Duodenal mucosa (tissue), 2 donors: Measurements from ENCODE around the gene SMC4.

Source experiments
- H3K27ac ChIP-seq: one replicate; pipeline ENCODE4 v1.7.0; 2013; ENCODE audit warnings: low read depth, low read length
- H3K27me3 ChIP-seq, 2 donors: one replicate each; pipeline ENCODE4 v1.7.0; 2013; ENCODE audit warnings: low read length in 2 of 2, control low read depth in 1 of 2; ENCODE audit not compliant: insufficient read depth in 2 of 2, control insufficient read depth in 1 of 2
- H3K36me3 ChIP-seq, 2 donors: one replicate each; pipeline ENCODE4 v1.7.0; 2013; ENCODE audit warnings: low read length in 2 of 2, control low read depth in 1 of 2; ENCODE audit not compliant: insufficient read depth in 2 of 2, control insufficient read depth in 1 of 2
- H3K4me1 ChIP-seq, 2 donors: one replicate each; pipeline ENCODE4 v1.7.0; 2013; ENCODE audit warnings: low read length in 2 of 2, control low read depth in 1 of 2; ENCODE audit not compliant: insufficient read depth in 2 of 2, control insufficient read depth in 1 of 2
- H3K4me3 ChIP-seq, 2 donors: one replicate each; pipeline ENCODE4 v1.7.0; 2013; ENCODE audit warnings: low read length in 2 of 2, low read depth in 1 of 2
- H3K9ac ChIP-seq, 2 donors: one replicate each; pipeline ENCODE4 v1.7.0; 2013; ENCODE audit warnings: low read length in 2 of 2, low read depth in 1 of 2
- H3K9me3 ChIP-seq, 2 donors: one replicate each; pipeline ENCODE4 v1.7.0; 2013; ENCODE audit warnings: low read length in 2 of 2, control low read depth in 1 of 2; ENCODE audit not compliant: control insufficient read depth in 1 of 2

Gene SMC4

GRCh38 chr3:160393346-160394008 is 6.0 kb upstream of the SMC4 start:
- no peaks in the 10 kb centered on the region for H3K36me3 ChIP-seq
- no peak overlapping the region for H3K27ac ChIP-seq
- H3K9me3 ChIP-seq, result no peaks in the 10 kb centered on the region
- H3K9ac ChIP-seq, result no peak overlapping the region
- no peak overlapping the region for H3K4me3 ChIP-seq
- H3K4me1 ChIP-seq, result peaks cover 5 to 8% of the 10 kb centered on the region in 2 donors
- H3K27me3 ChIP-seq, result no peaks in the 10 kb centered on the region

- Histone ChIP-seq H3K4me3 (no peak overlapping the region), H3K27me3 (no peaks in the 10 kb centered on the region)
Measured at GRCh38 chr3:160394009-160394392, 5.4 kb upstream of the SMC4 start.

GRCh38 chr3:160395297-160395696 is 4.2 kb upstream of the SMC4 start:
- Histone ChIP-seq H3K36me3 (no peaks in the 10 kb centered on the region), H3K27ac (no peak overlapping the region), H3K9me3 (no peaks in the 10 kb centered on the region), H3K4me3 (no peak overlapping the region), H3K27me3 (no peaks in the 10 kb centered on the region), H3K4me1 (peaks cover 8% of the 10 kb centered on the region in 2 donors), H3K9ac (no peak overlapping the region)

More at GRCh38 chr3:160394009-160394392, 5.4 kb upstream of the SMC4 start:
- Histone ChIP-seq H3K9ac (no peak overlapping the region), H3K4me1 (peaks cover 8% of the 10 kb centered on the region in 2 donors), H3K9me3 (no peaks in the 10 kb centered on the region), H3K27ac (no peak overlapping the region), H3K36me3 (no peaks in the 10 kb centered on the region)

DNA sequence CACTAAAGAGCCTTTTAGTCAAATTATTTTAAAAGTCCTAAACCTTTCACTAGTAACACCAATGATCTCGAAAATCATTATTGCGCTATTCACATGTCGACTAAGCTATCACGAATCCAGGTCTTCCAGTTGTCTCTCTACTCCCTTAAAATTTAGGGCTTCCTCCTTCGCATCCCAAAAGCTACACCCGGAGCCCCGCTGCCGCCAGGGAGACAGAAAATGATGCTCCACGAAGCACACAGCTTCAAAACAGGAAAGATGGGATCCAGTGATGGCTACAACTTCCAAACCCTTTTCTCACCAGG is 678 bp upstream of the SMC4 start:
- peak overlapping the region; percentile 93 to 99 for H3K4me3 ChIP-seq
- peak overlapping the region; percentile 86 to 91 for H3K9ac ChIP-seq
- no peaks in the 10 kb centered on the region for H3K36me3 ChIP-seq
- peaks cover 4 to 8% of the 10 kb centered on the region in 2 donors for H3K4me1 ChIP-seq
- H3K27me3 ChIP-seq, result no peaks in the 10 kb centered on the region
- no peaks in the 10 kb centered on the region for H3K9me3 ChIP-seq
- H3K27ac ChIP-seq, result peak overlapping the region; percentile 35

DNA sequence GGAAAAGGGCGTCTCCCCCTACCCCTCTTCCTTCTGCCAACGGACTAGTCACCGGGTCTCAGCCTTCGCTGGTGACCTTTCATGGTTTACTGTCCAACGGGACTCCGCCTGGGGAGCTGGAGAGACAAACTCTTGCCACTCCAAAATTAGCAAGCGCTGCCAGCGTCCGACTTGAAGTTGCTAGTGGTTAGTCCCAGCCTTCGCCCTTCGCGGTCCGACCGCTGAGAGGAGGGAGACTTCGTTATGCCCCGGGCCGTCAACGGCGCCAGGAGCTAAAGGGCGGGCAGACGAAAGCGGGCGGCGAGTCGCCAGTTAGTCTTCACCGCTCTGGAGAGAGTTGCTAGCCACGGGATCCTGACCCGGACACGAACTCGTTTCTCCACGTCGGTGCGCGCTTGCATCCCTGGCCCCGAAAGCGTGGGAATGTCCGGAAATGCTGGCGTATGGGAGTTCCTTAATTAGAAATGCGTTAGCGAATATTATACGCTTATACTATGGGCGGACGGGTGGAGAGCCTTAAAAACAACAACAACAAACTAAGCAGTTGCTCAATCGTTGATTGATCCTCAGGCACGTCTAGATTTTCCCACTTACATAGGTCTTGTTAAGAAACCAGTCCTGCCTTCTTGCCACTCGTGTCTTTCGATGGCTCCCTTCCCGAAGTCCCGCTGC is 716 bp downstream of the SMC4 start:
- Histone ChIP-seq H3K9ac (peak overlapping the region; percentile 87 to 91), H3K27me3 (no peaks in the 10 kb centered on the region), H3K27ac (peak overlapping the region; percentile 89), H3K9me3 (no peaks in the 10 kb centered on the region), H3K4me1 (peaks cover 4 to 8% of the 10 kb centered on the region in 2 donors), H3K4me3 (peak overlapping the region; percentile 93 to 99), H3K36me3 (no peaks in the 10 kb centered on the region)

DNA sequence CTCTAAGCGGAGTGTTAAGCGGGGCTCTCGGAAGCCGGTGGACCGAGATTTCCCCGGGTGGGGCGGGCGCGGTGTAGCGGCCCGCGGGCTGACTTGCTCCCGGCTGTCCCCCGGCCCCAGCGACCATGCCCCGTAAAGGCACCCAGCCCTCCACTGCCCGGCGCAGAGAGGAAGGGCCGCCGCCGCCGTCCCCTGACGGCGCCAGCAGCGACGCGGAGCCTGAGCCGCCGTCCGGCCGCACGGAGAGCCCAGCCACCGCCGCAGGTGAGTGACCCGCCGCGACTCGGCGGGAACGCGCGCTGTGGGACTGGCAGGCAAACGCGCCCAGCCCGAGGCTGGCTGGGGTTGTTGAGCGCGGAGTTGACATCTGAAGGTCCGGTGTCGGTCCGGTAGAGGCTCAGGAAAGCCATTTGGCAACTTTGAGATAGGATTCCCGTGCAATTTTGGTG is 1.3 kb downstream of the SMC4 start:
- H3K4me1 ChIP-seq, result peaks cover 4 to 8% of the 10 kb centered on the region in 2 donors
- peak overlapping the region; percentile 93 to 99 for H3K4me3 ChIP-seq
- H3K27me3 ChIP-seq, result no peaks in the 10 kb centered on the region
- H3K9me3 ChIP-seq, result no peaks in the 10 kb centered on the region
- peak overlapping the region; percentile 87 to 91 for H3K9ac ChIP-seq
- peak overlapping the region; percentile 89 for H3K27ac ChIP-seq
- no peaks in the 10 kb centered on the region for H3K36me3 ChIP-seq

DNA sequence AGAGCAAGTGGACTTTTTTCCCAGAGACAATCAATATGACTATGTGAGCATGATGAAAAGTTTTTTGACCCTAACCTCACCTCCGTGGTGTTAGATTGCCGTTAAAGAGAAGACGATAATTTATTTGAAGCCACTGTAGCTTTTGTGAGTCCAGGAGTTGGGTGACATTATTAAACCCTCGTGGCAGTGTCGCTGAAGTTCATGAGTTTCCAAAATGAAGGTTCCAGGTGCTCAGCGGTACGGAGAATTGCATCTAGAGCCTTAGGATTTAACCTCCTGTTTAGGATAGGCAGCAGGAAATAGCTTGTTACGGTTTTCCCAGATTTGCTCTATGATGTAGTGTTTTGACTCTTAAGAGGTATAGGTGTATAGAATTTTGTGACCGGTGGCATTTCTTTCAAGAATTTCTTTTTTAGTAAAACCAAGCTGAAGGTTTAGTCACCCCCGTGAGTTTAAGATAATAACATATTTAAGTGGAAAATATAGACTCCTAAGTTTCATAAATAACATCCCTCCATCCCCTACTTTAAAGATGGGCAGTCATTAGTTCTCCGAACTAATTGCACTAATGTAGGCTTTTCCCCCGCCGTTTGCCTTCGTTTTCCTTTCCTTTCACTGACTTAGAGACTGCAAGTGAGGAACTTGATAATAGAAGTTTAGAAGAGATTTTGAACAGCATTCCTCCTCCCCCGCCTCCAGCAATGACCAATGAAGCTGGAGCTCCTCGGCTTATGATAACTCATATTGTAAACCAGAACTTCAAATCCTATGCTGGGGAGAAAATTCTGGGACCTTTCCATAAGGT is 2.0 kb downstream of the SMC4 start:
- Histone ChIP-seq H3K4me1 (peaks cover 4 to 8% of the 10 kb centered on the region in 2 donors), H3K27ac (no peak overlapping the region), H3K9ac (peak overlapping the region; percentile 87 to 91), H3K27me3 (no peaks in the 10 kb centered on the region), H3K36me3 (no peaks in the 10 kb centered on the region), H3K4me3 (peak overlapping the region; percentile 93 to 99), H3K9me3 (no peaks in the 10 kb centered on the region)

- Histone ChIP-seq H3K36me3 (no peaks in the 10 kb centered on the region), H3K27me3 (no peaks in the 10 kb centered on the region), H3K4me1 (peaks cover 4 to 8% of the 10 kb centered on the region in 2 donors), H3K9me3 (no peaks in the 10 kb centered on the region), H3K27ac (no peak overlapping the region), H3K4me3 (peak overlapping the region; percentile 93 to 99), H3K9ac (peak overlapping the region; percentile 87 to 91)
Measured at GRCh38 chr3:160402221-160403027, 3.0 kb downstream of the SMC4 start.

DNA sequence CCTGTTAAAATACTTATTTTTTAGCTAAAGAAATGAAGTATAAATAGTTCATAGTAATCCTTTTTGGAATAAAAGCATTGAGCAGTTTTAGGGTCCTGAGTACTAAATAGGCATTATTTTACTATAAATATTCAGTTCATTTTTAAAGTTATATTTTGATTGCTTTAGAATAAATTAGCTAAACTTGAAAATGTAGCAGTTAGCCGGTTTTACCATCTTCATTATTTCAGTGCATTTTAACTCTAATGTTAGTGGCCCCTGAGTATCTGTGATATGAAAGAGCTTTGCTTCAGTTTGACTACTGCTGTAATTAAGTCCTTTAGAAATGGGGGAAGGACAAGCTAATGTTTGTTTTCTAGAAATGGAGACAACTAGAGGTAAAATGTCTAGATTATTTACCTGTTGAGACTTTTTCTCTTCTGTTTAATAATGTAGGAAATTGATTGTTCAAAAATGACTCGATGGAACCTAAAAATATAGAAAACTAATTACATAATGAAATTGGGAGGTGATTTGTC is 3.6 kb downstream of the SMC4 start:
- H3K4me3 ChIP-seq, result peak overlapping the region; percentile 93 to 99
- no peaks in the 10 kb centered on the region for H3K9me3 ChIP-seq
- H3K36me3 ChIP-seq, result no peaks in the 10 kb centered on the region
- no peak overlapping the region for H3K27ac ChIP-seq
- H3K27me3 ChIP-seq, result no peaks in the 10 kb centered on the region
- peaks cover 3 to 7% of the 10 kb centered on the region in 2 donors for H3K4me1 ChIP-seq
- peak overlapping the region; percentile 22 to 91 for H3K9ac ChIP-seq
